Brain microvascular endothelial cell (primary cell): ENCODE data around the gene ZNF135.

Experiments
- DNase-seq: peaks from one replicate; pipeline ENCODE4 v3.0.0-alpha.2; 2020
- H3K27ac ChIP-seq: fragments of 250-450 bp; sonication (Bioruptor Pico); 2 replicates; pipeline ENCODE4 v1.5.1; 2020; ENCODE audit warnings: mild to moderate bottlenecking, moderate library complexity
- H3K27me3 ChIP-seq: fragments of 250-450 bp; sonication (Bioruptor Pico); replicated peaks from 2 replicates; pipeline ENCODE4 v1.5.1; 2020; ENCODE audit warnings: mild to moderate bottlenecking
- H3K36me3 ChIP-seq: fragments of 250-450 bp; sonication (Bioruptor Pico); replicated peaks from 2 replicates; pipeline ENCODE4 v1.5.1; 2020; ENCODE audit warnings: mild to moderate bottlenecking
- H3K4me3 ChIP-seq: 2 replicates; pipeline ENCODE4 v1.5.1; 2011; ENCODE audit warnings: low read depth, mild to moderate bottlenecking, control low read depth, low read length, moderate library complexity
- in situ Hi-C: cut with HindIII; loops from 2 replicates; pipeline ENCODE4 v1.10.0; 2017; ENCODE audit warnings: low sequenced_read_pairs, low pct_ligation_motif_present
- TF ChIP-seq, protein P1 (sequence below): IDR thresholded peaks from 2 replicates; pipeline ENCODE4 v1.5.1; 2011; ENCODE audit warnings: low read depth, mild to moderate bottlenecking, moderate library complexity, low read length, control low read depth, inconsistent platforms; ENCODE audit errors: missing control alignments

ZNF135 gene

DNA sequence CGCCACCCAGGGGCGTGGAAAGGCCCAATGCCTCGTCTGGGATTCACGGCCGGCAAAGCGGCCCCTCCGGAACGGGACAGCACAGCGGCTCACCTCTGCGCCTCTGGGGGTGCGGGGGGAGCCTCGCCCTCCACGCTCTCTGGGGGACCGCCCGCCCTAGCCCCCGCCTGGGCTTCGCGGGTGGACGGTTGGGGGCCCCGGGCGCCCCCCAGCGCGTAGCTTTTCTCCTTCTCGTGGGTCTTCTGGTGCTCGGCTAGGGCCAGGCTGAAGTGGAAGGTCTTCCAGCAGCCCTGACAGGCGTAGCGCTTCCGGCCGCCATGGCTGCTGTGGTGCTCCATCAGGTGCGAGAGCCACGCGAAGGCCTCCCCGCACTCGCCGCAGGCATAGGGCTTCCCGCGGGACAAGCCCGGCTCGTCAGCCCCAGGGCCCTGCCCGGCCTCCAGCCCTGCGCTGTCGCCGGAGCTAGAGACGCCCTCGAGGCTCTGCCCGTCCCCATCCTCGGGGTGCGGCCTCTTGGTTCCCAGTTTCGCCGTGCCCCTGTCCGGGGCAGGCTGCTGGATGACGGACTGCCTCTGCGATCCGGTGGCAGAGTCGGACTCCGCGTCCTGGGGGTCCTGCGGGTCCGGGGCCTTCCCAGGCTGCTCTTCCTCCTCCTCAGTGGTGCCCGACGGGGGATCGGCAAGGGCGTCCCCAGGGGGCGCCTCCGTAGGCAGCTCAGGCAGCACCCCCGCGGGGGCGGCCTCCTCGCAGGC lies 25.7 kb downstream of the ZNF135 start:
- H3K36me3 ChIP-seq = no peaks in the 10 kb centered on the region
- in situ Hi-C loops = no loop called here
- no peak overlapping the region for H3K27ac ChIP-seq
- TF ChIP-seq, protein P1, sequence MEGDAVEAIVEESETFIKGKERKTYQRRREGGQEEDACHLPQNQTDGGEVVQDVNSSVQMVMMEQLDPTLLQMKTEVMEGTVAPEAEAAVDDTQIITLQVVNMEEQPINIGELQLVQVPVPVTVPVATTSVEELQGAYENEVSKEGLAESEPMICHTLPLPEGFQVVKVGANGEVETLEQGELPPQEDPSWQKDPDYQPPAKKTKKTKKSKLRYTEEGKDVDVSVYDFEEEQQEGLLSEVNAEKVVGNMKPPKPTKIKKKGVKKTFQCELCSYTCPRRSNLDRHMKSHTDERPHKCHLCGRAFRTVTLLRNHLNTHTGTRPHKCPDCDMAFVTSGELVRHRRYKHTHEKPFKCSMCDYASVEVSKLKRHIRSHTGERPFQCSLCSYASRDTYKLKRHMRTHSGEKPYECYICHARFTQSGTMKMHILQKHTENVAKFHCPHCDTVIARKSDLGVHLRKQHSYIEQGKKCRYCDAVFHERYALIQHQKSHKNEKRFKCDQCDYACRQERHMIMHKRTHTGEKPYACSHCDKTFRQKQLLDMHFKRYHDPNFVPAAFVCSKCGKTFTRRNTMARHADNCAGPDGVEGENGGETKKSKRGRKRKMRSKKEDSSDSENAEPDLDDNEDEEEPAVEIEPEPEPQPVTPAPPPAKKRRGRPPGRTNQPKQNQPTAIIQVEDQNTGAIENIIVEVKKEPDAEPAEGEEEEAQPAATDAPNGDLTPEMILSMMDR = no peak
- no peaks in the 10 kb centered on the region for H3K27me3 ChIP-seq
- DNase-seq = no peak
- H3K4me3 ChIP-seq = no peak overlapping the region

DNA sequence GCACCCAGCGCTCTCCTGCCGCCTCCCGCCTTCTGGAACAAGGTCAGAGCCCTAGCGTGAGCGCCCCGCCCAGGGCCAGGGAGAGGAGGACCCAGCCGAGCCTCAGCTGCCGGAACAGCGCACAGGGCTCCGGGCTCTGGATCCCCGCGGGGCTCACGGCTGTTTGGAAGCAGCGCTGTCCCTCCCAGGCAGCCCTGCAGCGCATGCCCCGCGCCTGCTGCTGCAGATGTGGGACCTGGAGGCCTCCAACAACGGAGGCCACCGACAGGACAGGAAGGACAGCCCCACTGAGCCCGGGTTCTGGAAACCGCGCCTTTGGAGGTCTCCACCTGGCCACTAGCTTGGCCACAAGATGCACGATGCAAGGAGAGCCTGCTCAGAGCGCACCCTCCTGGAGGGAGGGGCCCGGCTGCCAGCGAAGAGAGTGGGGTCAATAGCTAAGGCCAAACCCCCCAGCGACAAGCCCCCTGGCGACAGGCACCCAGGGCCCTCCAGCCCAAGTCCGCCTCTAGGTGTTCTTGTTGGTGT lies 26.3 kb downstream of the ZNF135 start:
- no peak overlapping the region for H3K27ac ChIP-seq
- no peaks in the 10 kb centered on the region for H3K36me3 ChIP-seq
- in situ Hi-C loops = no loop called here
- no peak for DNase-seq
- TF ChIP-seq, protein P1 = no peak
- no peaks in the 10 kb centered on the region for H3K27me3 ChIP-seq
- H3K4me3 ChIP-seq = no peak overlapping the region

DNA sequence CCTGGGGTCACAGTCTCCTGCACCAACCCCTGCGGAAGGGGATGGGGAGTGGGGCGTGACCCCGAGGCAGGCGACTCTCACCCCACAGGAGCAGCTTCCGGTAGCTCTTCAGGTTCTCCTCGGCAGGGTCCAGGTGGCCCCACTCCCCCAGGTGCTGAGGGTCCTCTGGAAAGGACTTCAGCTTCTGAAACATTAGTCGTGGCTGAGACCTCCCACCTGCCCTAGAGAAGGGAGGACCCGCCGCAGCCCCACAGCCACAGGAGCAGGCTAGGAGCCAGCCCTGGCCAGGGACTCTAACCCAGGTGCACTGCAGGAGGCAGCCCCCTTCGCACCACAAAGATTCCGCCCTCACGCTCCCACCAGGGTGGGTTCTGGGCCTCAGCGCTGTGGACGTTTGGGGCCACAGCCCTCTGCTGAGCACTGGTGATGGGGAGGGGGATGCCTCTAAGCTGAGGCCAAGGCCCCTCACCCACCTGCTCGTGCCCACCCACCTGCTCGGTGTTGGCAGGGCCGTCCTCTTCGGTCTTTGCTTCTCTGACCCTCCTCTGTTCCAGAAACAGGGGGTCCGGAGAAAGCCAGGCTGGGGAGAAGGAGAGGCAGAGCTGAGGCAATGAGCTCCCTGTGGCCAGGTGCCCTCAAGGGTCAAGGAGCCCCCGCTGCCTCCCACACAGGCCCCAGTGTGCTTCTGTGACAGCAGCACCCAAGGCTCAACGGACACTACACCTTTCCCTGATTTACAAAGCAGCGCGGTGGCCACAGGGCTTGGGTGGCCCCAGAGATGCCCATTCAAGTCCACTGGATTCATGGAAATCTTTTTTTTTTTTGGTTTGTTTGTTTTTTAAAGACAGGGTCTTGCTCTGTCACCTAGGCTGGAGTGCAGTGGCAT lies 28.0 kb downstream of the ZNF135 start:
- Histone ChIP-seq H3K27me3 (no peaks in the 10 kb centered on the region), H3K36me3 (no peaks in the 10 kb centered on the region), H3K27ac (no peak overlapping the region), H3K4me3 (no peak overlapping the region)
- DNase-seq = no peak
- in situ Hi-C loops = no loop called here
- TF ChIP-seq, protein P1 = no peak

DNA sequence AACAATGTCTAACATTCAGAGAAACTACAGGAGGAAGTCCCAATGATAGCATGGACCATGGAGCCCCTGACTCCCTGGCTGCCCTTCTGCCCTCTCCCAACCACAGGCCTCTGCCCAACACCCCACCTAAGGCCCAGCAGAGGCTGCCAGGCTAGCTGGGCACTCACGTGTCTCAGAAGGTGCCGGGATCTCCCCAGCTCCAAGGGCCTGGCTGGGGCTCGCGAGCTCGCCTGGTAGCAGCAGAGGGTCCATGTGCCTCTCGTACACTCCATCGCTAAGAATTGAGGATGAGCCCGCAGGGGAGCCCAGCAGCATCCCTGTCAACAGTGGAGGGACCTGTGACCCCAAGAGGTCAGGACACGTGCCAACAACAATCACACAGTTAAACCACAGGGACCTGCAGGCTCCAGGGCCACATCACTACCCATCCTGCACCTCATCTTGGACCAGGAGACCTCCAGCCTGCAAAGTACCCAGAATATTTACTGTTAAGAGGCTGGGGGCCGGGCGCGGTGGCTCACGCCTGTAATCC lies 29.5 kb downstream of the ZNF135 start:
- TF ChIP-seq, protein P1 = no peak

DNA sequence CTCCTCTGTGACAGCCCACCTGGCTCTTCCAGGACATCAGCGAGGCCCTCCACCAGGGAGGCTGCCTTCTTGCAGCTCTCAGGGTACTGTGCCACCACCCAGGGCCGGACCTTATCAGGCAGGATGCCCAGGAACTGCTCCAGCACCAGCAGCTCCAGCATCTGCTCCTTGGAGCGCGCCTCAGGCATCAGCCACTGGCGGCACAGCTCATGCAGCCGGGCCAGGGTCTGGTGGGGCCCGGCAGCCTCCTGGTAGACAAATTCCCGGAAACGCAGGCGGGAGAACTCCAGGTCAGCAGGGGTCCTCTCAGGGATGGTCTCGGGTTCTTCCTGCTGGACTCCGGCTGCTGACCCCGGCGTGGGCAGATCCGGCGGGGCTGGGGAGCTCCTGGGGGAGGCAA lies 30.8 kb downstream of the ZNF135 start:
- in situ Hi-C loops = no loop called here
- TF ChIP-seq, protein P1 = no peak
- H3K4me3 ChIP-seq = no peak overlapping the region
- no peaks in the 10 kb centered on the region for H3K27me3 ChIP-seq
- H3K27ac ChIP-seq = no peak overlapping the region
- H3K36me3 ChIP-seq = no peaks in the 10 kb centered on the region
- DNase-seq = no peak

More for the DNA sequence above, 29.5 kb downstream of the ZNF135 start:
- in situ Hi-C loops = no loop called here
- H3K27me3 ChIP-seq = no peaks in the 10 kb centered on the region
- DNase-seq = no peak
- no peaks in the 10 kb centered on the region for H3K36me3 ChIP-seq
- H3K27ac ChIP-seq = no peak overlapping the region
- H3K4me3 ChIP-seq = no peak overlapping the region
